Neural progenitor cell (in vitro differentiated cells): ENCODE data around the gene SLC45A3. TPM values are rescaled to one million over a fixed set of nuclear protein-coding genes. Genes with fewer than 3 reads are reported as not detected.

Experiments
- DNase-seq: peaks from one replicate; pipeline ENCODE4 v3.0.0-alpha.2; 2016; ENCODE audit warnings: low spot score
- H2AFZ ChIP-seq: fragments of 200-600 bp; sonication (generic); replicated peaks from 2 replicates; pipeline ENCODE4 v1.6.1; 2016; ENCODE audit warnings: antibody characterized with exemption
- H3F3A ChIP-seq: fragments of 200-600 bp; sonication (generic); 2 replicates; pipeline ENCODE4 v1.6.1; 2016; ENCODE audit warnings: antibody characterized with exemption, low read depth
- H3K27ac ChIP-seq: fragments of 200-600 bp; sonication (generic); 2 replicates; pipeline ENCODE4 v1.5.1; 2016; ENCODE audit warnings: mild to moderate bottlenecking
- H3K27me3 ChIP-seq: fragments of 200-600 bp; sonication (generic); 2 replicates; pipeline ENCODE4 v1.6.1; 2016; ENCODE audit warnings: mild to moderate bottlenecking, moderate library complexity
- H3K36me3 ChIP-seq: fragments of 200-600 bp; sonication (generic); 2 replicates; pipeline ENCODE4 v1.5.1; 2016
- H3K4me1 ChIP-seq: fragments of 200-600 bp; sonication (generic); 2 replicates; pipeline ENCODE4 v1.6.1; 2016; ENCODE audit warnings: mixed run types
- H3K4me2 ChIP-seq: fragments of 200-600 bp; sonication (generic); 2 replicates; pipeline ENCODE4 v1.6.1; 2016
- H3K4me3 ChIP-seq: fragments of 200-600 bp; sonication (generic); 2 replicates; pipeline ENCODE4 v1.5.1; 2016
- H3K79me2 ChIP-seq: fragments of 200-600 bp; sonication (generic); 2 replicates; pipeline ENCODE4 v1.6.1; 2016; ENCODE audit warnings: low read depth
- H3K9ac ChIP-seq: fragments of 200-600 bp; sonication (generic); 2 replicates; pipeline ENCODE4 v1.6.1; 2016
- H3K9me3 ChIP-seq: fragments of 200-600 bp; sonication (generic); 2 replicates; pipeline ENCODE4 v1.5.1; 2016; ENCODE audit warnings: low read depth
- H4K20me1 ChIP-seq: fragments of 200-600 bp; sonication (generic); 2 replicates; pipeline ENCODE4 v1.6.1; 2016; ENCODE audit warnings: low read depth
- H3K27ac Mint-ChIP-seq: 3 replicates; pipeline ENCODE4 v1.8.0; 2021; ENCODE audit warnings: mixed read lengths
- H3K27me3 Mint-ChIP-seq: 2 replicates; pipeline ENCODE4 v1.8.0; 2022; ENCODE audit warnings: low read depth, mild to moderate bottlenecking, inconsistent platforms, moderate library complexity, mixed read lengths; ENCODE audit not compliant: insufficient read depth
- H3K36me3 Mint-ChIP-seq: 3 replicates; pipeline ENCODE4 v1.8.0; 2021; ENCODE audit warnings: mixed read lengths
- H3K4me1 Mint-ChIP-seq: 3 replicates; pipeline ENCODE4 v1.8.0; 2021; ENCODE audit warnings: mixed read lengths
- H3K4me3 Mint-ChIP-seq: 3 replicates; pipeline ENCODE4 v1.8.0; 2021; ENCODE audit warnings: mild to moderate bottlenecking, moderate library complexity, mixed read lengths
- H3K9me3 Mint-ChIP-seq: 3 replicates; pipeline ENCODE4 v1.8.0; 2020; ENCODE audit warnings: mixed read lengths
- CTCF ChIP-seq: fragments of 200-600 bp; sonication (generic); IDR thresholded peaks from 2 replicates; pipeline ENCODE4 v1.5.1; 2017; ENCODE audit warnings: antibody characterized with exemption, mild to moderate bottlenecking
- EZH2 ChIP-seq: fragments of 200-600 bp; sonication (generic); IDR thresholded peaks from 2 replicates; pipeline ENCODE4 v1.6.1; 2017; ENCODE audit warnings: antibody characterized with exemption, mild to moderate bottlenecking, moderate library complexity
- EZH2phosphoT487 ChIP-seq: fragments of 200-600 bp; sonication (generic); IDR thresholded peaks from 2 replicates; pipeline ENCODE4 v1.6.1; 2017; ENCODE audit warnings: antibody characterized with exemption
- total RNA-seq: library from RNA; depleted of rRNA; stranded (reverse); fragments of >200 nt; gene quantifications from 2 replicates; pipeline ENCODE4 v1.2.3, GENCODE V29; 2015; ENCODE audit warnings: low replicate concordance

SLC45A3 gene
- total RNA-seq, 1 donor from 2014 or later = 5.1 TPM

- no peaks in the 10 kb centered on the region for H3K36me3 ChIP-seq
- H2AFZ ChIP-seq = no peak overlapping the region
- H3F3A ChIP-seq = peaks cover 28% of the 10 kb centered on the region
- H3K27me3 Mint-ChIP-seq = peaks cover 7% of the 10 kb centered on the region
- peaks cover 40% of the 10 kb centered on the region for H3K4me1 Mint-ChIP-seq
- no peak overlapping the region for H3K4me3 Mint-ChIP-seq
- peak overlapping the region; percentile 79 for H3K27ac Mint-ChIP-seq
- H4K20me1 ChIP-seq = no peaks in the 10 kb centered on the region
- H3K9me3 ChIP-seq = no peaks in the 10 kb centered on the region
- no peaks in the 10 kb centered on the region for H3K9me3 Mint-ChIP-seq
- TF ChIP-seq CTCF = no peak
- no peak for TF ChIP-seq EZH2phosphoT487
- TF ChIP-seq EZH2 = no peak
- no peaks in the 10 kb centered on the region for H3K27me3 ChIP-seq
- H3K36me3 Mint-ChIP-seq = peaks cover 26% of the 10 kb centered on the region
- DNase-seq = peak; percentile 72
- H3K4me3 ChIP-seq = no peak overlapping the region
- peaks cover 33% of the 10 kb centered on the region for H3K4me1 ChIP-seq
- peak overlapping the region; percentile 75 for H3K27ac ChIP-seq
- H3K79me2 ChIP-seq = no peaks in the 10 kb centered on the region
- no peak overlapping the region for H3K9ac ChIP-seq
- H3K4me2 ChIP-seq = peak overlapping the region; percentile 67
Observed at GRCh38 chr1:205700865-205701401, 20.6 kb upstream of the SLC45A3 start.

GRCh38 chr1:205699416-205699815 is 19.1 kb upstream of the SLC45A3 start:
- Histone ChIP-seq H3K36me3 (no peaks in the 10 kb centered on the region), H3K4me3 (no peak overlapping the region), H4K20me1 (no peaks in the 10 kb centered on the region), H3K4me1 (peaks cover 33% of the 10 kb centered on the region), H2AFZ (no peak overlapping the region), H3F3A (peaks cover 28% of the 10 kb centered on the region), H3K9me3 (no peaks in the 10 kb centered on the region), H3K79me2 (no peaks in the 10 kb centered on the region), H3K4me2 (no peak overlapping the region), H3K9ac (no peak overlapping the region), H3K27ac (no peak overlapping the region), H3K27me3 (no peaks in the 10 kb centered on the region)
- H3K27me3 Mint-ChIP-seq = peaks cover 7% of the 10 kb centered on the region
- H3K9me3 Mint-ChIP-seq = no peaks in the 10 kb centered on the region
- no peak overlapping the region for H3K4me3 Mint-ChIP-seq
- peaks cover 20% of the 10 kb centered on the region for H3K36me3 Mint-ChIP-seq
- TF ChIP-seq EZH2phosphoT487 (no peak), CTCF (no peak), EZH2 (no peak)
- DNase-seq = no peak
- no peak overlapping the region for H3K27ac Mint-ChIP-seq
- peaks cover 46% of the 10 kb centered on the region for H3K4me1 Mint-ChIP-seq

- no peak overlapping the region for H3K4me3 Mint-ChIP-seq
- DNase-seq = no peak
- no peak overlapping the region for H3K27ac Mint-ChIP-seq
- no peak overlapping the region for H3K9ac ChIP-seq
- no peaks in the 10 kb centered on the region for H3K9me3 ChIP-seq
- peaks cover 28% of the 10 kb centered on the region for H3F3A ChIP-seq
- H3K79me2 ChIP-seq = no peaks in the 10 kb centered on the region
- H3K27me3 ChIP-seq = no peaks in the 10 kb centered on the region
- H3K4me1 Mint-ChIP-seq = peaks cover 51% of the 10 kb centered on the region
- H4K20me1 ChIP-seq = no peaks in the 10 kb centered on the region
- no peak overlapping the region for H3K4me2 ChIP-seq
- H3K27me3 Mint-ChIP-seq = peaks cover 7% of the 10 kb centered on the region
- H3K27ac ChIP-seq = no peak overlapping the region
- H3K9me3 Mint-ChIP-seq = no peaks in the 10 kb centered on the region
- H3K4me1 ChIP-seq = peaks cover 35% of the 10 kb centered on the region
- TF ChIP-seq CTCF = no peak
- H3K36me3 Mint-ChIP-seq = peaks cover 20% of the 10 kb centered on the region
- H3K4me3 ChIP-seq = no peak overlapping the region
- H3K36me3 ChIP-seq = no peaks in the 10 kb centered on the region
- no peak overlapping the region for H2AFZ ChIP-seq
Observed at GRCh38 chr1:205698921-205699320, 18.6 kb upstream of the SLC45A3 start.
